ENCODE results near the gene SLC7A14. TPM values are rescaled to one million over a fixed set of nuclear protein-coding genes. Genes with fewer than 3 reads are reported as not detected.

SLC7A14 gene
- total and polyA plus RNA-seq, 2 donors (not counting 1 experiment from before 2014, with no cell fraction given): not detected

- Mint-ChIP-seq H3K27me3 (peaks cover 31% of the 10 kb centered on the region), H3K4me1 (peaks cover 18% of the 10 kb centered on the region), H3K4me3 (no peak overlapping the region), H3K9me3 (ENCODE audit: insufficient read depth) (no peaks in the 10 kb centered on the region), H3K27ac (no peak overlapping the region)
- no peak for ATAC-seq (ENCODE audit: low read depth)
- no peak overlapping the region for H3K27ac ChIP-seq (ENCODE audit: low read length in 2 of 2)
- H3K9ac ChIP-seq (ENCODE audit: low read length): no peak overlapping the region
- H3K36me3 ChIP-seq (replicated peaks in 1 of 2; ENCODE audit: control extremely low read depth in 1 of 2, control insufficient read depth in 1 of 2, extremely low read depth in 1 of 2, insufficient read depth in 2 of 2, low read length in 1 of 2): no peaks in the 10 kb centered on the region
- intact Hi-C loops (cut with micrococcal nuclease): no loop called here
- H3K4me3 ChIP-seq (ENCODE audit: control extremely low read depth in 1 of 5, extremely low read depth in 1 of 5, insufficient read depth in 1 of 5, low read depth in 2 of 5, low read length in 4 of 5): no peak overlapping the region
- 100% methylated on average over 1 of the region's 2 CpGs for WGBS (ENCODE audit: insufficient coverage)
- H4K20me1 ChIP-seq (ENCODE audit: control insufficient read depth, insufficient read depth, low read length, poor library complexity, severe bottlenecking): no peaks in the 10 kb centered on the region
- peaks cover 23% of the 10 kb centered on the region in 2 donors for H3K4me1 ChIP-seq (ENCODE audit: control insufficient read depth in 2 of 2, insufficient read depth in 2 of 2, low read length in 2 of 2)
- H3K9me3 ChIP-seq (ENCODE audit: control extremely low read depth in 1 of 3, control insufficient read depth in 2 of 3, insufficient read depth in 1 of 3, low read length in 2 of 3): peaks cover 0 to 19% (median 0%) of the 10 kb centered on the region in 3 donors
- H3K79me2 ChIP-seq (ENCODE audit: control insufficient read depth, insufficient read depth, low read length): no peaks in the 10 kb centered on the region
- TF ChIP-seq CTCF (IDR thresholded peaks at IDR 0.05): no peak
- TF ChIP-seq EZH2 (IDR thresholded peaks at IDR 0.05; ENCODE audit: borderline replicate concordance, insufficient read depth, low read depth, low read length, poor library complexity, severe bottlenecking): no peak
- DNase-seq: no peak
- no peak overlapping the region for H2AFZ ChIP-seq (ENCODE audit: insufficient read depth, low read depth, low read length, poor library complexity, severe bottlenecking)
- ChIA-PET POLR2A (no interaction called here), CTCF (no interaction called here)
- H3K27me3 ChIP-seq (replicated peaks in 1 of 4; ENCODE audit: control extremely low read depth in 1 of 4, control insufficient read depth in 3 of 4, insufficient read depth in 4 of 4, low read length in 3 of 4): peaks cover 0 to 32% (median 24%) of the 10 kb centered on the region in 4 experiments
- H3K4me2 ChIP-seq (replicated peaks; ENCODE audit: low read depth, low read length, poor library complexity, severe bottlenecking): no peak overlapping the region
These were observed 164.1 kb downstream of the SLC7A14 start for GRCh38 chr3:170421758-170422157.

- H3K79me2 ChIP-seq (ENCODE audit: control insufficient read depth, insufficient read depth, low read length): no peaks in the 10 kb centered on the region
- H3K4me1 ChIP-seq (ENCODE audit: control insufficient read depth in 2 of 2, insufficient read depth in 2 of 2, low read length in 2 of 2): peaks cover 23% of the 10 kb centered on the region in 2 donors
- no peaks in the 10 kb centered on the region for H4K20me1 ChIP-seq (ENCODE audit: control insufficient read depth, insufficient read depth, low read length, poor library complexity, severe bottlenecking)
- peaks cover 0 to 19% (median 0%) of the 10 kb centered on the region in 3 donors for H3K9me3 ChIP-seq (ENCODE audit: control extremely low read depth in 1 of 3, control insufficient read depth in 2 of 3, insufficient read depth in 1 of 3, low read length in 2 of 3)
- no peak overlapping the region for H3K9ac ChIP-seq (ENCODE audit: low read length)
- CTCF ChIA-PET: no interaction called here
- no peak for ATAC-seq (ENCODE audit: low read depth)
- 90% methylated on average over 8 of the region's 12 CpGs for WGBS (ENCODE audit: insufficient coverage)
- Mint-ChIP-seq H3K4me3 (no peak overlapping the region), H3K4me1 (peaks cover 18% of the 10 kb centered on the region), H3K9me3 (ENCODE audit: insufficient read depth) (no peaks in the 10 kb centered on the region), H3K27ac (no peak overlapping the region), H3K27me3 (peaks cover 32% of the 10 kb centered on the region)
- intact Hi-C loops (cut with micrococcal nuclease): no loop called here
- H3K27me3 ChIP-seq (replicated peaks in 1 of 4; ENCODE audit: control extremely low read depth in 1 of 4, control insufficient read depth in 3 of 4, insufficient read depth in 4 of 4, low read length in 3 of 4): peaks cover 0 to 32% (median 24%) of the 10 kb centered on the region in 4 experiments
- DNase-seq: no peak
- POLR2A ChIA-PET: no interaction called here
- TF ChIP-seq EZH2 (IDR thresholded peaks at IDR 0.05; ENCODE audit: borderline replicate concordance, insufficient read depth, low read depth, low read length, poor library complexity, severe bottlenecking): no peak
- no peak for TF ChIP-seq CTCF (IDR thresholded peaks at IDR 0.05)
- H2AFZ ChIP-seq (ENCODE audit: insufficient read depth, low read depth, low read length, poor library complexity, severe bottlenecking): no peak overlapping the region
- no peak overlapping the region for H3K4me2 ChIP-seq (replicated peaks; ENCODE audit: low read depth, low read length, poor library complexity, severe bottlenecking)
- H3K36me3 ChIP-seq (replicated peaks in 1 of 2; ENCODE audit: control extremely low read depth in 1 of 2, control insufficient read depth in 1 of 2, extremely low read depth in 1 of 2, insufficient read depth in 2 of 2, low read length in 1 of 2): no peaks in the 10 kb centered on the region
- H3K4me3 ChIP-seq (ENCODE audit: control extremely low read depth in 1 of 5, extremely low read depth in 1 of 5, insufficient read depth in 1 of 5, low read depth in 2 of 5, low read length in 4 of 5): no peak overlapping the region
- no peak overlapping the region for H3K27ac ChIP-seq (ENCODE audit: low read length in 2 of 2)
These were observed 164.7 kb downstream of the SLC7A14 start for GRCh38 chr3:170421111-170421641.
